Mesenchymal stem cell (in vitro differentiated cells and primary cell): ENCODE results near the gene ERCC6L2.

Experiments used
- DNase-seq: peaks from one replicate; pipeline ENCODE4 v3.0.0-alpha.2; 2013
- H2AFZ ChIP-seq: one replicate; pipeline ENCODE4 v1.6.1; 2013; ENCODE audit warnings: low read depth, mild to moderate bottlenecking, control low read depth, inconsistent platforms, low read length, moderate library complexity
- H2AK5ac ChIP-seq: 2 replicates; pipeline ENCODE4 v1.6.1; 2013; ENCODE audit warnings: low read length, moderate library complexity, mild to moderate bottlenecking, inconsistent platforms; ENCODE audit not compliant: severe bottlenecking
- H2BK120ac ChIP-seq: one replicate; pipeline ENCODE4 v1.6.1; 2013; ENCODE audit warnings: low read depth, mild to moderate bottlenecking, inconsistent platforms, low read length, moderate library complexity
- H2BK12ac ChIP-seq, 2 experiments: one replicate each; pipeline ENCODE4 v1.6.1; 2013; ENCODE audit warnings: inconsistent platforms in 2 of 2, low read length in 2 of 2, mild to moderate bottlenecking in 2 of 2, moderate library complexity in 2 of 2, control low read depth in 1 of 2
- H2BK15ac ChIP-seq: one replicate; pipeline ENCODE4 v1.6.1; 2013; ENCODE audit warnings: mild to moderate bottlenecking, low read depth, inconsistent platforms; ENCODE audit not compliant: poor library complexity, severe bottlenecking
- H2BK5ac ChIP-seq: 2 replicates; pipeline ENCODE4 v1.6.1; 2013; ENCODE audit warnings: low read depth, mild to moderate bottlenecking, low read length, control low read depth, inconsistent platforms; ENCODE audit not compliant: poor library complexity, severe bottlenecking
- H3K14ac ChIP-seq, 2 experiments: one replicate each; pipeline ENCODE4 v1.6.1; 2013; ENCODE audit warnings: inconsistent platforms in 2 of 2, low read length in 2 of 2, control low read depth in 1 of 2, mild to moderate bottlenecking in 1 of 2, moderate library complexity in 1 of 2
- H3K18ac ChIP-seq, 2 experiments: one replicate each; pipeline ENCODE4 v1.6.1; 2013; ENCODE audit warnings: inconsistent platforms in 2 of 2, low read length in 2 of 2, control low read depth in 1 of 2, low read depth in 1 of 2, mild to moderate bottlenecking in 1 of 2
- H3K23ac ChIP-seq, 2 experiments: one replicate each; pipeline ENCODE4 v1.6.1; 2013; ENCODE audit warnings: inconsistent platforms in 2 of 2, low read length in 2 of 2, mild to moderate bottlenecking in 2 of 2, moderate library complexity in 2 of 2, control low read depth in 1 of 2
- H3K27ac ChIP-seq: 2 replicates; pipeline ENCODE4 v1.5.1; 2013; ENCODE audit warnings: mild to moderate bottlenecking, moderate library complexity, low read length, control low read depth, inconsistent platforms; ENCODE audit not compliant: poor library complexity, severe bottlenecking
- H3K27me3 ChIP-seq, 2 experiments: 2 replicates each; pipeline versions ENCODE4 v1.6.1 to v1.7.0; 2013; ENCODE audit warnings: low read length in 2 of 2, mild to moderate bottlenecking in 2 of 2, moderate library complexity in 2 of 2, control low read depth in 1 of 2, inconsistent platforms in 1 of 2; ENCODE audit not compliant: control insufficient read depth in 1 of 2, insufficient read depth in 1 of 2
- H3K36me3 ChIP-seq, 2 experiments: 2 replicates each; pipeline versions ENCODE4 v1.6.1 to v1.7.0; 2013; ENCODE audit warnings: low read length in 2 of 2, control low read depth in 1 of 2, inconsistent platforms in 1 of 2, low read depth in 1 of 2, mild to moderate bottlenecking in 1 of 2; ENCODE audit not compliant: insufficient read depth in 2 of 2, control insufficient read depth in 1 of 2
- H3K4ac ChIP-seq, 2 experiments: one replicate each; pipeline ENCODE4 v1.6.1; 2013; ENCODE audit warnings: inconsistent platforms in 2 of 2, low read length in 2 of 2, mild to moderate bottlenecking in 2 of 2, moderate library complexity in 2 of 2, control low read depth in 1 of 2, low read depth in 1 of 2
- H3K4me1 ChIP-seq: 2 replicates; pipeline ENCODE4 v1.6.1; 2013; ENCODE audit warnings: low read depth, low read length, control low read depth; ENCODE audit not compliant: control insufficient read depth, insufficient read depth
- H3K4me2 ChIP-seq: 2 replicates; pipeline ENCODE4 v1.6.1; 2013; ENCODE audit warnings: low read length, mild to moderate bottlenecking, inconsistent platforms; ENCODE audit not compliant: poor library complexity, severe bottlenecking
- H3K4me3 ChIP-seq, 2 experiments: 2 replicates each; pipeline versions ENCODE4 v1.5.1 to v1.7.0; 2013; ENCODE audit warnings: low read length in 2 of 2, mild to moderate bottlenecking in 2 of 2, control low read depth in 1 of 2, low read depth in 1 of 2; ENCODE audit not compliant: insufficient read depth in 1 of 2
- H3K79me1 ChIP-seq: replicated peaks from 2 replicates; pipeline ENCODE4 v1.6.1; 2013; ENCODE audit warnings: mild to moderate bottlenecking, control low read depth, low read length, inconsistent platforms; ENCODE audit not compliant: poor library complexity, severe bottlenecking
- H3K9ac ChIP-seq: 2 replicates; pipeline ENCODE4 v1.7.0; 2013; ENCODE audit warnings: mild to moderate bottlenecking, low read length, moderate library complexity
- H3K9me3 ChIP-seq: 2 replicates; pipeline ENCODE4 v1.7.0; 2013; ENCODE audit warnings: mild to moderate bottlenecking, low read length; ENCODE audit not compliant: control insufficient read depth
- H4K8ac ChIP-seq: one replicate; pipeline ENCODE4 v1.6.1; 2013; ENCODE audit warnings: inconsistent platforms, mild to moderate bottlenecking, low read length, moderate library complexity
- H4K91ac ChIP-seq: one replicate; pipeline ENCODE4 v1.6.1; 2013; ENCODE audit warnings: mild to moderate bottlenecking, low read length, inconsistent platforms
- WGBS: methylation state at CpG from one replicate; pipeline ENCODE4 v1.1.7; 2013; ENCODE audit warnings: mixed read lengths; 5-methylcytosine and 5-hydroxymethylcytosine counted together

The ERCC6L2 gene

DNA sequence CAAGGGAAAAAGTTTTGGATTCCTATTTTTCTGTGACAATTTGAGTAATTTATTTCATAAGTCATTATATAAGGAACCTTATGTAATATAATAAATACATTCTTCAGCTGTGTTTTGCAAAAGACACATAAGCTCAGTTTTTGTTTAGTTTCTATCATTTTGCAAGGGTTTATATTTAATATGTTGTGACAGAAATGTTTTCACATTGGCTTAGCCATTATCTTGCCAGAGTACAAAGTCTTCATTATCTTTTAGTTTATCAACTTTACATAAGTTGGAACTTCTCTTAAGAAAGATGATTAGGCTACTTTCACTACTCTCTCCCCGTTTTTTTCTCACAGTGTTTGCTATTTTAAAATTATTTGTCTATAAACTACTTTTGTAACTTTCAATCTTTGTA is 54.8 kb downstream of the ERCC6L2 start:
- Histone ChIP-seq H2BK5ac (no peak overlapping the region), H3K36me3 (peaks cover 9 to 94% of the 10 kb centered on the region in 2 experiments), H3K4ac (no peak overlapping the region), H2BK12ac (no peak overlapping the region), H2AFZ (no peak overlapping the region), H3K4me3 (no peak overlapping the region), H3K79me1 (peaks cover 1% of the 10 kb centered on the region), H2BK15ac (no peak overlapping the region), H3K27ac (no peak overlapping the region), H3K4me2 (no peak overlapping the region), H2AK5ac (no peak overlapping the region), H3K23ac (no peak overlapping the region), H3K27me3 (no peaks in the 10 kb centered on the region), H3K9me3 (no peaks in the 10 kb centered on the region), H3K18ac (no peak overlapping the region), H4K91ac (no peak overlapping the region), H4K8ac (no peak overlapping the region), H2BK120ac (no peak overlapping the region), H3K14ac (no peak overlapping the region), H3K9ac (no peak overlapping the region), H3K4me1 (no peaks in the 10 kb centered on the region)
- no peak for DNase-seq
- no CpG with 5 or more reads among the region's 1 CpG for whole genome bisulfite sequencing

DNA sequence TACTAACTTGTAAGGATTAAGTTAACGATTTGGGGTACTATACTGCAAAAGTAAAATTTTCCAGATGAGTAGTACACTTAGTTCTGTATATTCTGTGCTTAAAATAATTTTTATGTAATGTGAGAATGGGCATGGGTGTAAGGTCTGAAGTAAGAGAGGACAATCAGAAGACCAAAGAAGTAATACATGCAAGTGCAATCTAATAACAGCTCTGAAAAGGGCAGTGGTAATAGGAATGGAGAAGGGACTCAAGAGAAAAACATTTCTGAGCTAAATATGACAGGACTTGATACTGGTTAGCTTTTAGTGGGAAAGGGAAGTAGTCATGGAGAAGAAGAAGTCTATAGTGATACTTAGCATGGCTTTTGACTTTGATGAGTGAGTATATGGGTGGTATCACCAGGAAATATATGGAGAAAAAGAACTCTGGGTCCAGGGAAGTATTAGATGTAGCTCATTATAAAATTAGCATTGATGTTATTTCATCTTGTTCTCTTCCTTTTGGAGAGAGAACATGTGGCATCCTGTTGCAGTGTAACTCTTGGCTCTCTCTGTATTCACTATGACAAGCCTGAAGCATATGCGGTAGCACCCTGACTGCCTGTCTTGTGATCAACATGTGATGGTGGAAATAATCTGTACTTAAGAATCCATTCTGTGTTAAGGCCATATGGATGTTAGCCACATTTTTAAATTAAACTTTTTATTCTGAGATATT is 60.5 kb downstream of the ERCC6L2 start:
- Histone ChIP-seq H3K79me1 (peaks cover 5% of the 10 kb centered on the region), H2AK5ac (no peak overlapping the region), H4K8ac (no peak overlapping the region), H3K9me3 (peaks cover 26% of the 10 kb centered on the region), H2BK5ac (no peak overlapping the region), H3K4ac (no peak overlapping the region), H3K4me3 (no peak overlapping the region), H3K4me2 (no peak overlapping the region), H2BK120ac (no peak overlapping the region), H2BK12ac (no peak overlapping the region), H3K18ac (no peak overlapping the region), H2BK15ac (no peak overlapping the region), H3K23ac (no peak overlapping the region), H3K4me1 (no peaks in the 10 kb centered on the region), H3K27me3 (no peaks in the 10 kb centered on the region), H3K36me3 (peaks cover 10 to 88% of the 10 kb centered on the region in 2 experiments), H4K91ac (no peak overlapping the region), H3K9ac (no peak overlapping the region), H3K27ac (no peak overlapping the region), H3K14ac (no peak overlapping the region), H2AFZ (no peak overlapping the region)
- WGBS: 100% methylated on average over 2 of the region's 2 CpGs
- no peak for DNase-seq

DNA sequence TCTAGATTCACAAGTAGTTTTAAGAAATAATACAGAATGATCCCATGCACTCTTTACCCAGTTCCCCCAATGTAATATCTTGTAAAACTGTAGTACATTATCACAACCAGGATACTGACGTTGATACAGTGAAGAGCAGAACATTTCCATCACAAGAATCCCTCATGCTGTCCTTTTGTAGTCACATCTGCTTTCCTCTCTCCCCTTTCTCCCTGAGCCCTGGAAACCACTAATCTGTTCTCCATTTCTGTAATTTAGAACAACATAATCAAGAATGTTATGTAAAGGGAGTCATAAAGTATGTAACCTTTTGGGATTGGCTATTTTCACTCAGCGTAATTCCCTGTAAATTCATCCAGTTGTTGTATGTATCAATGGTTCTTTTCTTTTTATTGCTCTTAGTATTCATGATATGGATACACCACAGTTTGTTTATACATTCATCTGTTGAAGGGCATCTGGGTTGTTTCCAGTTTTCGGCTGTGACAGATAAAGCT is 61.1 kb downstream of the ERCC6L2 start:
- H2BK5ac ChIP-seq: no peak overlapping the region
- no peak overlapping the region for H3K4me3 ChIP-seq
- H3K18ac ChIP-seq: no peak overlapping the region
- H3K36me3 ChIP-seq: peaks cover 10 to 88% of the 10 kb centered on the region in 2 experiments
- no peak overlapping the region for H3K9ac ChIP-seq
- no peak overlapping the region for H3K14ac ChIP-seq
- no peak overlapping the region for H2BK15ac ChIP-seq
- WGBS: 71% methylated on average over 2 of the region's 3 CpGs
- H4K8ac ChIP-seq: no peak overlapping the region
- H3K27ac ChIP-seq: no peak overlapping the region
- no peaks in the 10 kb centered on the region for H3K4me1 ChIP-seq
- H3K79me1 ChIP-seq: peaks cover 5% of the 10 kb centered on the region
- H3K27me3 ChIP-seq: no peaks in the 10 kb centered on the region
- no peak overlapping the region for H2AFZ ChIP-seq
- no peak overlapping the region for H2BK120ac ChIP-seq
- H3K4ac ChIP-seq: no peak overlapping the region
- no peak overlapping the region for H3K4me2 ChIP-seq
- H4K91ac ChIP-seq: no peak overlapping the region
- no peak overlapping the region for H2BK12ac ChIP-seq
- H2AK5ac ChIP-seq: no peak overlapping the region
- DNase-seq: peak; percentile 34
- H3K9me3 ChIP-seq: peaks cover 26% of the 10 kb centered on the region
- H3K23ac ChIP-seq: no peak overlapping the region

DNA sequence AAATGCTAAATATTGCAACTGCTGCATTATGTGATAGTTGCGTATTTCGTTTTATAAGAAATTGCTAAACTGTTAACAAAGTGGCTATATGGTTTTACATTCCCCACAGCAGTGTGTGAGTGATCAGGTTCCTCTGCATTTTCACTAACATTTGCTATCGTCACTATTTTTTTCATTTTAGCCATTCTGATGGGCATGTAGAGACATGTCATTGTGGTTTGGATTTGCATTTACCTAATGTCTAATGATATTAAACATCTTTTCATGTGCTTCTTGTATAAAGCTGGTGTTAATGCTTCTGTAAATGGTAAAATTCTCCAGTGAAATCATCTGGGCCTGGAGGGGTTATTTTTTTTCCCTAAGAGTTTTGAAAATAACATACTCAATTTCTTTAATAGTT is 61.6 kb downstream of the ERCC6L2 start:
- no peak overlapping the region for H3K4me3 ChIP-seq
- no peak overlapping the region for H2BK120ac ChIP-seq
- H3K18ac ChIP-seq: no peak overlapping the region
- H3K4me2 ChIP-seq: no peak overlapping the region
- no peak overlapping the region for H2BK12ac ChIP-seq
- peaks cover 26% of the 10 kb centered on the region for H3K9me3 ChIP-seq
- H2AK5ac ChIP-seq: no peak overlapping the region
- peaks cover 8 to 88% of the 10 kb centered on the region in 2 experiments for H3K36me3 ChIP-seq
- H2BK5ac ChIP-seq: no peak overlapping the region
- no peak overlapping the region for H3K23ac ChIP-seq
- peaks cover 7% of the 10 kb centered on the region for H3K79me1 ChIP-seq
- H3K27ac ChIP-seq: no peak overlapping the region
- no peak overlapping the region for H2AFZ ChIP-seq
- H3K4me1 ChIP-seq: no peaks in the 10 kb centered on the region
- H3K27me3 ChIP-seq: no peaks in the 10 kb centered on the region
- no peak overlapping the region for H3K9ac ChIP-seq
- H3K14ac ChIP-seq: no peak overlapping the region
- H2BK15ac ChIP-seq: no peak overlapping the region
- H3K4ac ChIP-seq: no peak overlapping the region
- H4K8ac ChIP-seq: no peak overlapping the region
- DNase-seq: no peak
- no peak overlapping the region for H4K91ac ChIP-seq
- WGBS: 100% methylated on average over 2 of the region's 3 CpGs
